ENCODE results near the gene INHBE. TPM values are rescaled to one million over a fixed set of nuclear protein-coding genes. Genes with fewer than 3 reads are reported as not detected.

INHBE gene
- total and polyA plus RNA-seq, 2 of the 8 experiments (the other 6 are each of a cell fraction or from before 2014, with no cell fraction given): 10.2 to 18.8 TPM

GRCh38 chr12:57439762-57440266, 15.3 kb upstream of the INHBE start:
- Histone ChIP-seq H3K36me3 (ENCODE audit: control insufficient read depth in 2 of 4, insufficient read depth in 4 of 4, low read length in 3 of 4) (no peaks in the 10 kb centered on the region), H3K27me3 (replicated peaks in 1 of 4; ENCODE audit: control insufficient read depth in 3 of 4, extremely low read depth in 1 of 4, insufficient read depth in 3 of 4, low read length in 3 of 4) (no peaks in the 10 kb centered on the region), H3K23me2 (ENCODE audit: low read depth, low read length) (no peaks in the 10 kb centered on the region), H4K5ac (ENCODE audit: insufficient read length, low read depth, low read length) (no peak overlapping the region), H4K91ac (replicated peaks; ENCODE audit: insufficient read length, low read length) (no peak overlapping the region), H3K9ac (replicated peaks in 1 of 4; ENCODE audit: extremely low read depth in 1 of 4, low read depth in 3 of 4, low read length in 3 of 4) (no peak overlapping the region), H2BK120ac (replicated peaks; ENCODE audit: low read depth, low read length) (no peak overlapping the region), H3K18ac (ENCODE audit: extremely low read depth, low read length) (no peak overlapping the region), H3K4me2 (ENCODE audit: insufficient read depth in 1 of 2, low read depth in 2 of 2, low read length in 2 of 2) (no peak overlapping the region), H3K79me1 (ENCODE audit: low read depth, low read length) (no peaks in the 10 kb centered on the region), H2BK15ac (ENCODE audit: low read length) (no peak overlapping the region), H3K79me2 (ENCODE audit: control insufficient read depth in 1 of 2, insufficient read depth in 2 of 2, low read length in 2 of 2) (no peaks in the 10 kb centered on the region), H4K8ac (ENCODE audit: extremely low read depth, insufficient read depth, low read length) (no peak overlapping the region), H3K4ac (replicated peaks; ENCODE audit: insufficient read length, low read depth, low read length) (no peak overlapping the region), H2BK12ac (ENCODE audit: low read depth, low read length) (no peak overlapping the region), H3K23ac (ENCODE audit: insufficient read length) (no peak overlapping the region), H3K27ac (ENCODE audit: low read depth, low read length) (no peak overlapping the region), H3K9me3 (ENCODE audit: insufficient read depth in 2 of 2, low read depth in 1 of 2, low read length in 1 of 2) (peaks cover 0 to 3% of the 10 kb centered on the region in 2 experiments; a peak in 2 of 4 replicates), H3K14ac (ENCODE audit: insufficient read length) (no peak overlapping the region), H2BK20ac (ENCODE audit: low read length) (no peak overlapping the region), H2BK5ac (ENCODE audit: low read depth, low read length) (no peak overlapping the region), H3K4me3 (ENCODE audit: extremely low read depth in 1 of 4, insufficient read depth in 2 of 4, low read depth in 3 of 4, low read length in 4 of 4) (no peak overlapping the region), H2AK5ac (ENCODE audit: low read depth, low read length) (no peak overlapping the region), H3K56ac (replicated peaks; ENCODE audit: insufficient read length, low read depth, low read length) (no peak overlapping the region), H3K4me1 (replicated peaks in 1 of 4; ENCODE audit: control insufficient read depth in 3 of 4, insufficient read depth in 4 of 4, low read length in 3 of 4) (no peaks in the 10 kb centered on the region), H4K20me1 (replicated peaks in 1 of 2; ENCODE audit: control insufficient read depth in 1 of 2, insufficient read depth in 2 of 2, low read length in 2 of 2) (no peaks in the 10 kb centered on the region), H2AFZ (ENCODE audit: low read length) (no peak overlapping the region)
- 83% methylated on average over 4 of the region's 4 CpGs; no CpG with 5 or more reads in 1 of the 2 experiments for WGBS, 2 experiments (ENCODE audit: extremely low coverage in 1 of 2, insufficient coverage in 1 of 2, insufficient read length in 1 of 2, insufficient replicate concordance in 2 of 2, low coverage in 1 of 2, low lambda C conversion rate in 2 of 2, missing lambda C conversion rate in 1 of 2)
- CTCF ChIA-PET (ENCODE audit: partially characterized antibody): interaction anchor here (1.5 to 1.7 kb wide), 2 partner anchors 13 to 15 kb away, joined by 4 to 7 read pairs; partner anchors contain the start of gene INHBE
- POLR2A ChIA-PET (ENCODE audit: partially characterized antibody): interaction anchor here (0.9 to 1.4 kb wide), 2 partner anchors 10 to 16 kb away, joined by 3 read pairs; partner anchors contain the start of gene INHBE
- DNase-seq (ENCODE audit: low read depth in 1 of 2, low spot score in 2 of 2) (no peak), FAIRE-seq (no peak)
- TF ChIP-seq POU5F1 (IDR thresholded peaks at IDR 0.05; ENCODE audit: low read depth, low read length) (no peak), BCL11A (IDR thresholded peaks at IDR 0.05; ENCODE audit: low read depth in 2 of 2, low read length in 2 of 2) (no peak), ATF3 (IDR thresholded peaks at IDR 0.05; ENCODE audit: insufficient read depth, low read depth, low read length) (no peak), RXRA (IDR thresholded peaks at IDR 0.05; ENCODE audit: insufficient read depth, low read depth, low read length) (no peak), SP2 (IDR thresholded peaks at IDR 0.05; ENCODE audit: low read length) (no peak)
